HCT116 (cell line): ENCODE measurements around the gene ITGAD. TPM values are rescaled to one million over a fixed set of nuclear protein-coding genes. Genes with fewer than 3 reads are reported as not detected.

ENCODE experiments used
- ATAC-seq: fragments of 200-7000 bp; cut with Tn5 transposase; 2 replicates; pipeline ENCODE4 v1.9.1; 2020; ENCODE audit warnings: mild to moderate bottlenecking, moderate library complexity
- BruUV-seq: library from RNA; stranded (reverse); fragments of 400-500 nt; replicated peaks from 2 replicates; lab custom pipeline; 2021; lab: Mats Ljungman, UMichigan
- CTCF ChIA-PET: fragments of 300-600 bp; sonication (Branson Sonifier 250); formaldehyde crosslinking; loops from one replicate; lab custom pipeline; 2021; ENCODE audit warnings: antibody characterized with exemption; lab: Charles Lee
- POLR2A ChIA-PET: fragments of 300-600, 350-600 bp; sonication (Branson Sonifier 250); formaldehyde crosslinking; loops from one replicate; lab custom pipeline; 2021; ENCODE audit warnings: antibody characterized with exemption; lab: Charles Lee
- RAD21 ChIA-PET, 2 experiments: fragments of 300-600 bp; sonication (Branson Sonifier 250); formaldehyde crosslinking; loops; one replicate each; lab custom pipeline; 2023; ENCODE audit warnings: low total read pairs in 2 of 2; ENCODE audit not compliant: uncharacterized antibody in 2 of 2, unreplicated experiment in 2 of 2, low non-redundant PET in 1 of 2; lab: Charles Lee
- DNase-seq: peaks from one replicate; pipeline ENCODE4 v3.0.0-alpha.2; 2010; ENCODE audit warnings: low read depth, low spot score
- H2AFZ ChIP-seq: fragments of 200-600 bp; shearing (Covaris generic), sonication (generic); 2 replicates; pipeline ENCODE4 v1.6.1; 2017; ENCODE audit warnings: low read depth, mixed run types, mixed read lengths, antibody characterized with exemption, low read length; ENCODE audit not compliant: poor library complexity, severe bottlenecking
- H3K27ac ChIP-seq: 2 replicates; pipeline ENCODE4 v1.5.1; 2012; ENCODE audit warnings: low read depth, low read length
- H3K27me3 ChIP-seq: fragments of 200-600 bp; sonication (generic); 2 replicates; pipeline ENCODE4 v1.6.1; 2016; ENCODE audit warnings: mixed run types, low read length, mixed read lengths; ENCODE audit not compliant: insufficient read depth
- H3K36me3 ChIP-seq, 2 experiments: fragments of 200-500 bp in 1 of 2; fragments of 200-600 bp in 1 of 2; sonication (Bioruptor generic) in 1 of 2; sonication (generic) in 1 of 2; 2 replicates each; pipeline versions ENCODE4 v1.5.1 to v1.6.1; 2014 to 2016; ENCODE audit warnings: low read length in 2 of 2, inconsistent platforms in 1 of 2, mixed read lengths in 1 of 2, mixed run types in 1 of 2; ENCODE audit not compliant: insufficient read depth in 2 of 2, control insufficient read depth in 1 of 2
- H3K4me1 ChIP-seq, 2 experiments: fragments of 200-600 bp in 1 of 2; sonication (generic) in 1 of 2; 2 replicates each; pipeline versions ENCODE4 v1.5.1 to v1.6.1; 2012 to 2017; ENCODE audit warnings: low read length in 2 of 2, inconsistent platforms in 1 of 2, mild to moderate bottlenecking in 1 of 2, mixed read lengths in 1 of 2, mixed run types in 1 of 2, moderate library complexity in 1 of 2; ENCODE audit not compliant: insufficient read depth in 2 of 2, control insufficient read depth in 1 of 2
- H3K4me2 ChIP-seq: fragments of 200-600 bp; sonication (generic); 2 replicates; pipeline ENCODE4 v1.6.1; 2017; ENCODE audit warnings: mixed run types, low read length, mixed read lengths
- H3K4me3 ChIP-seq, 2 experiments: fragments of 200-600 bp in 1 of 2; sonication (generic) in 1 of 2; replicated peaks in 1 of 2; 2 replicates each; pipeline ENCODE4 v1.5.1; 2011 to 2016; ENCODE audit warnings: low read length in 2 of 2, control low read depth in 1 of 2, low read depth in 1 of 2, mild to moderate bottlenecking in 1 of 2, mixed read lengths in 1 of 2, mixed run types in 1 of 2
- H3K79me2 ChIP-seq: fragments of 200-600 bp; sonication (generic); 2 replicates; pipeline ENCODE4 v1.6.1; 2017; ENCODE audit warnings: mild to moderate bottlenecking, mixed run types, low read length, moderate library complexity, mixed read lengths; ENCODE audit not compliant: insufficient read depth
- H3K9ac ChIP-seq: fragments of 200-600 bp; sonication (generic); 2 replicates; pipeline ENCODE4 v1.6.1; 2016; ENCODE audit warnings: low read length, mixed read lengths
- H3K9me2 ChIP-seq: fragments of 200-600 bp; sonication (generic), shearing (Covaris generic); 2 replicates; pipeline ENCODE4 v1.6.1; 2017; ENCODE audit warnings: mixed run types, mild to moderate bottlenecking, moderate library complexity; ENCODE audit not compliant: insufficient read depth
- H3K9me3 ChIP-seq, 2 experiments: fragments of 200-500 bp in 1 of 2; fragments of 200-600 bp in 1 of 2; sonication (Bioruptor generic) in 1 of 2; sonication (generic) in 1 of 2; 2 replicates each; pipeline ENCODE4 v1.6.1; 2014 to 2017; ENCODE audit warnings: low read length in 2 of 2, mixed read lengths in 2 of 2, inconsistent platforms in 1 of 2, low read depth in 1 of 2, mild to moderate bottlenecking in 1 of 2, mixed run types in 1 of 2, moderate library complexity in 1 of 2; ENCODE audit not compliant: control insufficient read depth in 1 of 2, insufficient read depth in 1 of 2
- H4K20me1 ChIP-seq: fragments of 200-600 bp; sonication (generic), shearing (Covaris generic); 2 replicates; pipeline ENCODE4 v1.6.1; 2017; ENCODE audit warnings: mixed run types, mild to moderate bottlenecking, moderate library complexity; ENCODE audit not compliant: insufficient read depth
- CBX3 ChIP-seq: IDR thresholded peaks from 2 replicates; pipeline ENCODE4 v1.6.1; 2012; ENCODE audit warnings: low read depth
- CEBPB ChIP-seq: IDR thresholded peaks from 2 replicates; pipeline ENCODE4 v1.6.1; 2012; ENCODE audit warnings: low read depth
- ELF1 ChIP-seq: IDR thresholded peaks from 2 replicates; pipeline ENCODE4 v1.6.1; 2012; ENCODE audit warnings: low read depth, borderline replicate concordance
- EZH2 ChIP-seq: fragments of 200-600 bp; sonication (generic); IDR thresholded peaks from 2 replicates; pipeline ENCODE4 v1.6.1; 2017; ENCODE audit warnings: antibody characterized with exemption, mixed run types
- EZH2phosphoT487 ChIP-seq: fragments of 200-600 bp; IDR thresholded peaks from 2 replicates; pipeline ENCODE4 v1.6.1; 2018; ENCODE audit warnings: antibody characterized with exemption, borderline replicate concordance
- FOSL1 ChIP-seq: IDR thresholded peaks from 2 replicates; pipeline ENCODE4 v1.6.1; 2012; ENCODE audit warnings: low read depth
- JUND ChIP-seq: IDR thresholded peaks from 2 replicates; pipeline ENCODE4 v1.6.1; 2012
- RAD21 ChIP-seq: IDR thresholded peaks from 2 replicates; pipeline ENCODE4 v1.6.1; 2012; ENCODE audit warnings: low read depth, mild to moderate bottlenecking
- SIN3A ChIP-seq: IDR thresholded peaks from 2 replicates; pipeline ENCODE4 v1.6.1; 2012; ENCODE audit warnings: low read depth
- SP1 ChIP-seq: IDR thresholded peaks from 2 replicates; pipeline ENCODE4 v1.6.1; 2012; ENCODE audit warnings: low read depth
- SRF ChIP-seq: IDR thresholded peaks from 2 replicates; pipeline ENCODE4 v1.6.1; 2012; ENCODE audit warnings: low read depth
- YY1 ChIP-seq: IDR thresholded peaks from 2 replicates; pipeline ENCODE4 v1.6.1; 2011; ENCODE audit warnings: low read length, low read depth, moderate library complexity, mild to moderate bottlenecking; ENCODE audit not compliant: insufficient replicate concordance; ENCODE audit errors: extremely low read depth
- ZNF274 ChIP-seq: fragments of 200-500 bp; sonication (Bioruptor generic); IDR thresholded peaks from 2 replicates; pipeline ENCODE4 v1.6.1; 2014; ENCODE audit warnings: mild to moderate bottlenecking, low read depth, low read length, inconsistent platforms
- intact Hi-C: fragments of 100-400 bp; cut with micrococcal nuclease; formaldehyde crosslinking; loops from 2 replicates; pipeline ENCODE4 v1.10.0; 2022
- total RNA-seq: library from RNA; stranded (reverse); gene quantifications from one replicate; pipeline ENCODE4 v1.2.1, GENCODE V29; 2021; ENCODE audit not compliant: unreplicated experiment
- TF ChIP-seq, protein P1 (sequence below), 3 experiments: fragments of 200-600 bp in 1 of 3; sonication (generic) in 1 of 3; IDR thresholded peaks in 2 of 3; conservative IDR thresholded peaks in 1 of 3; 2 replicates each; pipeline ENCODE4 v1.5.1; 2012 to 2017; ENCODE audit warnings: low read depth in 2 of 3, low read length in 2 of 3, antibody characterized with exemption in 1 of 3, borderline replicate concordance in 1 of 3, control low read depth in 1 of 3, mild to moderate bottlenecking in 1 of 3, mixed read lengths in 1 of 3, mixed run types in 1 of 3, moderate library complexity in 1 of 3; ENCODE audit not compliant: insufficient read depth in 1 of 3

The ITGAD gene
- total RNA-seq, 1 experiment from 2014 or later: 0.12 TPM

DNA sequence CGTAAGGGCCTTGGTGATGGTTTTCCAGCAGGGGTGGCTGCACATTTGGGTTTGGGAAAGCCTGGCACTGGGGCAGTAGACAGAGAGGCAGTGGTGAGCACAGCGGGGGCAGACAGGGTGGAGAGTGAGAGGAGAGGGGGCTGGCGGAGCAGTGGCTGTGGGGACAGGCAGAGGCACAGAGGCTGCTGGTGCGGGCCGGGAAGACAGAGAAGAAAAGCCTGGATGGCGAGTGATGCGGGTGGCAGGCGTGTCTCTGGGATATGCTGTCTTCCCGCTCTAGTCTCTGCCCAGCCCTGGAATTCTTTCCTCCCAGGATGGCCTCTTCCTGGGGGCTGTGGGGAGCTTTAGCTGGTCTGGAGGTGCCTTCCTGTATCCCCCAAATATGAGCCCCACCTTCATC is 16.9 kb downstream of the ITGAD start:
- Histone ChIP-seq H3K79me2 (no peaks in the 10 kb centered on the region), H3K27ac (no peak overlapping the region), H3K9me2 (no peaks in the 10 kb centered on the region), H3K36me3 (no peaks in the 10 kb centered on the region), H3K4me1 (peaks cover 0 to 10% of the 10 kb centered on the region in 2 experiments; a peak in 2 of 4 replicates), H2AFZ (no peak overlapping the region), H3K4me3 (no peak overlapping the region), H3K9ac (no peak overlapping the region), H3K27me3 (no peaks in the 10 kb centered on the region), H3K4me2 (peak overlapping the region; percentile 23; the same call in 1 of the 2 replicates), H3K9me3 (no peaks in the 10 kb centered on the region), H4K20me1 (no peaks in the 10 kb centered on the region)
- ChIA-PET RAD21 (no interaction called here), CTCF (no interaction called here), POLR2A (no interaction called here)
- no TSS peak for BruUV-seq
- TF ChIP-seq EZH2phosphoT487: no peak
- TF ChIP-seq, protein P1, sequence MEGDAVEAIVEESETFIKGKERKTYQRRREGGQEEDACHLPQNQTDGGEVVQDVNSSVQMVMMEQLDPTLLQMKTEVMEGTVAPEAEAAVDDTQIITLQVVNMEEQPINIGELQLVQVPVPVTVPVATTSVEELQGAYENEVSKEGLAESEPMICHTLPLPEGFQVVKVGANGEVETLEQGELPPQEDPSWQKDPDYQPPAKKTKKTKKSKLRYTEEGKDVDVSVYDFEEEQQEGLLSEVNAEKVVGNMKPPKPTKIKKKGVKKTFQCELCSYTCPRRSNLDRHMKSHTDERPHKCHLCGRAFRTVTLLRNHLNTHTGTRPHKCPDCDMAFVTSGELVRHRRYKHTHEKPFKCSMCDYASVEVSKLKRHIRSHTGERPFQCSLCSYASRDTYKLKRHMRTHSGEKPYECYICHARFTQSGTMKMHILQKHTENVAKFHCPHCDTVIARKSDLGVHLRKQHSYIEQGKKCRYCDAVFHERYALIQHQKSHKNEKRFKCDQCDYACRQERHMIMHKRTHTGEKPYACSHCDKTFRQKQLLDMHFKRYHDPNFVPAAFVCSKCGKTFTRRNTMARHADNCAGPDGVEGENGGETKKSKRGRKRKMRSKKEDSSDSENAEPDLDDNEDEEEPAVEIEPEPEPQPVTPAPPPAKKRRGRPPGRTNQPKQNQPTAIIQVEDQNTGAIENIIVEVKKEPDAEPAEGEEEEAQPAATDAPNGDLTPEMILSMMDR (IDR thresholded peaks at IDR 0.05 in 2 of 3, conservative IDR thresholded peaks at IDR 0.05 in 1 of 3; ENCODE audit: borderline replicate concordance in 1 of 3, insufficient read depth in 1 of 3, low read depth in 2 of 3, low read length in 2 of 3): no peak
- TF ChIP-seq ELF1: no peak
- no peak for TF ChIP-seq SIN3A
- no peak for TF ChIP-seq RAD21
- no peak for TF ChIP-seq SP1
- TF ChIP-seq SRF: no peak
- TF ChIP-seq JUND: no peak
- TF ChIP-seq CBX3: no peak
- TF ChIP-seq EZH2: no peak
- TF ChIP-seq FOSL1: no peak
- TF ChIP-seq ZNF274: no peak
- TF ChIP-seq CEBPB: no peak
- TF ChIP-seq YY1: no peak
- DNase-seq: no peak
- no peak for ATAC-seq
- intact Hi-C loops: no loop called here
